ENCODE results near the gene AQP10.
"Not testable (repeated sequence)": the region's sequence is repeated elsewhere in the genome, so short reads cannot be mapped to it uniquely, and the experiment has no call there.

- TF ChIP-seq, protein P1, sequence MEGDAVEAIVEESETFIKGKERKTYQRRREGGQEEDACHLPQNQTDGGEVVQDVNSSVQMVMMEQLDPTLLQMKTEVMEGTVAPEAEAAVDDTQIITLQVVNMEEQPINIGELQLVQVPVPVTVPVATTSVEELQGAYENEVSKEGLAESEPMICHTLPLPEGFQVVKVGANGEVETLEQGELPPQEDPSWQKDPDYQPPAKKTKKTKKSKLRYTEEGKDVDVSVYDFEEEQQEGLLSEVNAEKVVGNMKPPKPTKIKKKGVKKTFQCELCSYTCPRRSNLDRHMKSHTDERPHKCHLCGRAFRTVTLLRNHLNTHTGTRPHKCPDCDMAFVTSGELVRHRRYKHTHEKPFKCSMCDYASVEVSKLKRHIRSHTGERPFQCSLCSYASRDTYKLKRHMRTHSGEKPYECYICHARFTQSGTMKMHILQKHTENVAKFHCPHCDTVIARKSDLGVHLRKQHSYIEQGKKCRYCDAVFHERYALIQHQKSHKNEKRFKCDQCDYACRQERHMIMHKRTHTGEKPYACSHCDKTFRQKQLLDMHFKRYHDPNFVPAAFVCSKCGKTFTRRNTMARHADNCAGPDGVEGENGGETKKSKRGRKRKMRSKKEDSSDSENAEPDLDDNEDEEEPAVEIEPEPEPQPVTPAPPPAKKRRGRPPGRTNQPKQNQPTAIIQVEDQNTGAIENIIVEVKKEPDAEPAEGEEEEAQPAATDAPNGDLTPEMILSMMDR (IDR thresholded peaks at IDR 0.05): not testable (repeated sequence)
- not testable (repeated sequence) for TF ChIP-seq POLR2A (IDR thresholded peaks at IDR 0.05)
Measured at GRCh38 chr1:154307670-154308270, 13.1 kb upstream of the AQP10 start.
